KMS-11 (cell line): ENCODE data around the gene HAUS3.
A peak's percentile ranks its signal among the peaks of the same experiment; 100 is the strongest.

Experiments
- H2AFZ ChIP-seq: fragments of 200-600 bp; sonication (generic); 2 replicates; pipeline ENCODE4 v1.6.1; 2016; ENCODE audit warnings: antibody characterized with exemption, mixed run types, low read depth
- H3K27ac ChIP-seq: fragments of 200-600 bp; sonication (generic); 2 replicates; pipeline ENCODE4 v1.6.1; 2016; ENCODE audit warnings: mild to moderate bottlenecking, mixed run types
- H3K27me3 ChIP-seq: fragments of 200-600 bp; sonication (generic); 2 replicates; pipeline ENCODE4 v1.6.1; 2017; ENCODE audit warnings: mild to moderate bottlenecking, low read depth, mixed run types, moderate library complexity; ENCODE audit not compliant: insufficient read depth
- H3K36me3 ChIP-seq: fragments of 200-600 bp; sonication (generic); 2 replicates; pipeline ENCODE4 v1.6.1; 2017; ENCODE audit warnings: mild to moderate bottlenecking, mixed run types; ENCODE audit not compliant: insufficient read depth
- H3K4me1 ChIP-seq: fragments of 200-600 bp; sonication (generic); 2 replicates; pipeline ENCODE4 v1.6.1; 2016; ENCODE audit warnings: mild to moderate bottlenecking, low read depth, mixed run types; ENCODE audit not compliant: poor library complexity, severe bottlenecking
- H3K4me2 ChIP-seq: fragments of 200-600 bp; sonication (generic); 2 replicates; pipeline ENCODE4 v1.7.0; 2016; ENCODE audit warnings: mild to moderate bottlenecking, mixed run types
- H3K4me3 ChIP-seq: fragments of 200-600 bp; sonication (generic); IDR thresholded peaks from 2 replicates; pipeline ENCODE4 v1.6.1; 2017; ENCODE audit warnings: low read depth, low read length, mixed read lengths; ENCODE audit not compliant: insufficient read depth
- H3K79me2 ChIP-seq: fragments of 200-600 bp; sonication (generic); 2 replicates; pipeline ENCODE4 v1.6.1; 2016; ENCODE audit warnings: low read depth, mixed run types; ENCODE audit not compliant: insufficient read depth
- H3K9ac ChIP-seq: fragments of 200-600 bp; sonication (generic); 2 replicates; pipeline ENCODE4 v1.6.1; 2016; ENCODE audit warnings: mild to moderate bottlenecking, mixed run types
- H4K20me1 ChIP-seq: fragments of 200-600 bp; sonication (generic); 2 replicates; pipeline ENCODE4 v1.6.1; 2016; ENCODE audit warnings: mild to moderate bottlenecking, mixed run types; ENCODE audit not compliant: insufficient read depth
- CTCF ChIP-seq: fragments of 200-600 bp; sonication (generic); conservative IDR thresholded peaks from 2 replicates; pipeline ENCODE4 v1.6.1; 2017; ENCODE audit warnings: low read depth, mild to moderate bottlenecking, antibody characterized with exemption, low read length, moderate library complexity, mixed read lengths

Gene HAUS3

GRCh38 chr4:2241410-2242353 is at the start of gene HAUS3, which contains the start of gene POLN:
Gene HAUS3, minus strand, starts transcription at chr4:2242121. Its CDS starts 1,175 bp downstream, at chr4:2240946.
Gene POLN, minus strand, starts transcription at chr4:2242121. Its CDS starts 12,890 bp downstream, at chr4:2229231.
- peak within 1 kb of the TSS; percentile 57; the same call in 1 of the 2 replicates for H3K9ac ChIP-seq
- no peaks in the 10 kb centered on the region for H3K27me3 ChIP-seq
- peak within 1 kb of the TSS; percentile 36; the same call in 1 of the 2 replicates for H3K27ac ChIP-seq

GRCh38 chr4:2290974-2291704 is 49.2 kb upstream of the HAUS3 start:
- H3K9ac ChIP-seq, result no peak overlapping the region
- TF ChIP-seq CTCF, result no peak
- H2AFZ ChIP-seq, result no peak overlapping the region
- H3K4me2 ChIP-seq, result no peak overlapping the region
- H3K4me3 ChIP-seq, result no peak overlapping the region
- H4K20me1 ChIP-seq, result no peaks in the 10 kb centered on the region
- no peaks in the 10 kb centered on the region for H3K27me3 ChIP-seq
- H3K79me2 ChIP-seq, result no peaks in the 10 kb centered on the region
- H3K4me1 ChIP-seq, result no peaks in the 10 kb centered on the region
- H3K27ac ChIP-seq, result no peak overlapping the region
- H3K36me3 ChIP-seq, result no peaks in the 10 kb centered on the region

More at GRCh38 chr4:2241410-2242353, at the start of gene HAUS3, which contains the start of gene POLN:
- peak within 1 kb of the TSS; percentile 47; the same call in 1 of the 2 replicates for H2AFZ ChIP-seq
- H4K20me1 ChIP-seq, result no peaks in the 10 kb centered on the region
- peaks cover 34% of the 10 kb centered on the region for H3K79me2 ChIP-seq
- H3K4me3 ChIP-seq, result peak within 1 kb of the TSS; percentile 86
- H3K4me2 ChIP-seq, result peak within 1 kb of the TSS; percentile 65
- no peak for TF ChIP-seq CTCF
- H3K4me1 ChIP-seq, result peaks cover 44% of the 10 kb centered on the region
- H3K36me3 ChIP-seq, result peaks cover 6% of the 10 kb centered on the region; the same call in 1 of the 2 replicates

GRCh38 chr4:2290488-2290887 is 48.6 kb upstream of the HAUS3 start:
- Histone ChIP-seq H3K4me1 (no peaks in the 10 kb centered on the region), H3K27ac (no peak overlapping the region)

More at GRCh38 chr4:2290488-2290887, 48.6 kb upstream of the HAUS3 start:
- no peak overlapping the region for H2AFZ ChIP-seq
- no peaks in the 10 kb centered on the region for H4K20me1 ChIP-seq
- no peak overlapping the region for H3K9ac ChIP-seq
- H3K4me2 ChIP-seq, result no peak overlapping the region
- H3K36me3 ChIP-seq, result no peaks in the 10 kb centered on the region
- H3K27me3 ChIP-seq, result no peaks in the 10 kb centered on the region
- H3K4me3 ChIP-seq, result no peak overlapping the region
- no peaks in the 10 kb centered on the region for H3K79me2 ChIP-seq
- TF ChIP-seq CTCF, result no peak
